Cerebellar nuclear complex (tissue), 1 donor: ENCODE results near the gene MLLT1.

Experiments used
- DNase-seq, 2 experiments: peaks; one replicate each; lab custom pipeline; 2025; lab: John Stamatoyannopoulos, UW

MLLT1 gene

GRCh38 chr19:6275170-6275744, 4.5 kb downstream of the MLLT1 start:
- no peak for DNase-seq

GRCh38 chr19:6274756-6275155, 5.0 kb downstream of the MLLT1 start:
- DNase-seq: peak in 1 of 2 experiments; percentile 69

- DNase-seq: no peak
These were observed 5.8 kb downstream of the MLLT1 start for GRCh38 chr19:6273701-6274601.

GRCh38 chr19:6272913-6273600, 6.7 kb downstream of the MLLT1 start:
- no peak for DNase-seq

- no peak for DNase-seq
These were observed 7.4 kb downstream of the MLLT1 start for GRCh38 chr19:6272411-6272791.

- DNase-seq: peak in 1 of 2 experiments; percentile 58
These were observed 7.9 kb downstream of the MLLT1 start for GRCh38 chr19:6271721-6272410.

- DNase-seq: peak in 1 of 2 experiments; percentile 41
These were observed 8.5 kb downstream of the MLLT1 start for GRCh38 chr19:6271251-6271650.

- DNase-seq: no peak
These were observed 9.0 kb downstream of the MLLT1 start for GRCh38 chr19:6270822-6271221.

- peak in 1 of 2 experiments; percentile 16 for DNase-seq
These were observed 9.6 kb downstream of the MLLT1 start for GRCh38 chr19:6270076-6270745.

- DNase-seq: no peak
These were observed 10.5 kb downstream of the MLLT1 start for GRCh38 chr19:6269101-6269886.

- DNase-seq: no peak
These were observed 11.4 kb downstream of the MLLT1 start for GRCh38 chr19:6268382-6268771.

GRCh38 chr19:6267552-6268381, 12.0 kb downstream of the MLLT1 start:
- no peak for DNase-seq

GRCh38 chr19:6264803-6265202, 15.0 kb downstream of the MLLT1 start:
- DNase-seq: no peak

GRCh38 chr19:6263735-6264444, 15.9 kb downstream of the MLLT1 start:
- DNase-seq: no peak

- no peak for DNase-seq
These were observed 16.5 kb downstream of the MLLT1 start for GRCh38 chr19:6263306-6263705.

- no peak for DNase-seq
These were observed 17.3 kb downstream of the MLLT1 start for GRCh38 chr19:6262519-6262918.

GRCh38 chr19:6261883-6262282, 17.9 kb downstream of the MLLT1 start:
- no peak for DNase-seq

GRCh38 chr19:6260912-6261650, 18.7 kb downstream of the MLLT1 start:
- no peak for DNase-seq

GRCh38 chr19:6260376-6260775, 19.4 kb downstream of the MLLT1 start:
- no peak for DNase-seq
